A673 (cell line): Measurements from ENCODE around the gene PRKAG2. TPM values are rescaled to one million over a fixed set of nuclear protein-coding genes. Genes with fewer than 3 reads are reported as not detected.

Experiments
- BruUV-seq: library from RNA; stranded (reverse); fragments of 400-500 nt; replicated peaks from 2 replicates; lab custom pipeline; 2021; lab: Mats Ljungman, UMichigan
- CTCF ChIA-PET: fragments of 300-600 bp; sonication (Branson Sonifier 250); formaldehyde crosslinking; loops from one replicate; lab custom pipeline; 2022; ENCODE audit warnings: antibody characterized with exemption; lab: Charles Lee
- POLR2A ChIA-PET: fragments of 300-600 bp; sonication (Branson Sonifier 250); formaldehyde crosslinking; loops from one replicate; lab custom pipeline; 2022; ENCODE audit warnings: antibody characterized with exemption; ENCODE audit not compliant: low non-redundant PET; lab: Charles Lee
- DNase-seq: peaks from one replicate; pipeline ENCODE4 v3.0.0-alpha.2; 2015; ENCODE audit warnings: low spot score
- H3K27ac ChIP-seq: fragments of 200-600 bp; sonication (generic); 2 replicates; pipeline ENCODE4 v1.5.1; 2016; ENCODE audit warnings: mixed run types, low read depth, mild to moderate bottlenecking, mixed read lengths, antibody characterized with exemption, low read length; ENCODE audit not compliant: poor library complexity, severe bottlenecking
- H3K27me3 ChIP-seq: fragments of 200-600 bp; sonication (generic); replicated peaks from 2 replicates; pipeline ENCODE4 v1.6.1; 2017; ENCODE audit warnings: mixed run types, low read depth, mild to moderate bottlenecking, mixed read lengths, antibody characterized with exemption, low read length; ENCODE audit not compliant: insufficient read depth, poor library complexity
- H3K36me3 ChIP-seq: fragments of 200-600 bp; sonication (generic); 2 replicates; pipeline ENCODE4 v1.6.1; 2016; ENCODE audit warnings: mixed run types, mild to moderate bottlenecking, mixed read lengths, antibody characterized with exemption, low read length; ENCODE audit not compliant: insufficient read depth, poor library complexity, severe bottlenecking
- H3K4me1 ChIP-seq: fragments of 200-600 bp; sonication (generic); 2 replicates; pipeline ENCODE4 v1.6.1; 2017; ENCODE audit warnings: mixed run types, mild to moderate bottlenecking, mixed read lengths, antibody characterized with exemption, low read length; ENCODE audit not compliant: insufficient read depth, poor library complexity, severe bottlenecking
- H3K4me3 ChIP-seq: fragments of 200-600 bp; sonication (generic); 2 replicates; pipeline ENCODE4 v1.5.1; 2016; ENCODE audit warnings: low read depth, mixed run types, mild to moderate bottlenecking, mixed read lengths, low read length; ENCODE audit not compliant: poor library complexity, severe bottlenecking
- H3K9me3 ChIP-seq: fragments of 200-600 bp; sonication (generic); 2 replicates; pipeline ENCODE4 v1.6.1; 2016; ENCODE audit warnings: mixed run types, low read depth, mild to moderate bottlenecking, mixed read lengths, antibody characterized with exemption, low read length; ENCODE audit not compliant: poor library complexity, severe bottlenecking
- CTCF ChIP-seq: fragments of 300-800, 200-600 bp; sonication (generic); conservative IDR thresholded peaks from 2 replicates; pipeline ENCODE4 v1.5.1; 2017; ENCODE audit warnings: low read depth, mild to moderate bottlenecking, antibody characterized with exemption, low read length, moderate library complexity, mixed read lengths
- EZH2 ChIP-seq: fragments of 200-600 bp; sonication (generic); IDR thresholded peaks from 2 replicates; pipeline ENCODE4 v1.6.1; 2017; ENCODE audit warnings: borderline replicate concordance, low read depth, mild to moderate bottlenecking, mixed read lengths, antibody characterized with exemption, low read length; ENCODE audit not compliant: poor library complexity, severe bottlenecking
- intact Hi-C: fragments of 100-400 bp; cut with micrococcal nuclease; formaldehyde crosslinking; loops from one replicate; pipeline ENCODE4 v1.10.0; 2022; ENCODE audit not compliant: unreplicated experiment
- total RNA-seq: library from RNA; stranded (reverse); gene quantifications from 2 replicates; pipeline ENCODE4 v1.2.3, GENCODE V29; 2021

The PRKAG2 gene
- total RNA-seq, 1 experiment from 2014 or later = 11.6 TPM

GRCh38 chr7:151634643-151635042 is 242.3 kb downstream of the PRKAG2 start:
- Histone ChIP-seq H3K27me3 (no peaks in the 10 kb centered on the region), H3K4me3 (no peak overlapping the region), H3K36me3 (no peaks in the 10 kb centered on the region), H3K4me1 (peaks cover 6% of the 10 kb centered on the region), H3K9me3 (no peaks in the 10 kb centered on the region), H3K27ac (no peak overlapping the region)
- POLR2A ChIA-PET = no interaction called here
- CTCF ChIA-PET = no interaction called here
- TF ChIP-seq CTCF (no peak), EZH2 (no peak)
- intact Hi-C loops = loop anchor here (5.0 kb wide), 1 partner anchor 123 kb away; no protein-coding TSS in a partner anchor
- no peak for DNase-seq
- no TSS peak for BruUV-seq

- H3K27ac ChIP-seq = no peak overlapping the region
- H3K36me3 ChIP-seq = no peaks in the 10 kb centered on the region
- BruUV-seq = no TSS peak
- CTCF ChIA-PET = no interaction called here
- H3K27me3 ChIP-seq = no peaks in the 10 kb centered on the region
- peaks cover 6% of the 10 kb centered on the region for H3K4me1 ChIP-seq
- intact Hi-C loops = loop anchor here (5.0 kb wide), 1 partner anchor 124 kb away; no protein-coding TSS in a partner anchor
- no peak overlapping the region for H3K4me3 ChIP-seq
- no peak for DNase-seq
- H3K9me3 ChIP-seq = no peaks in the 10 kb centered on the region
- POLR2A ChIA-PET = no interaction called here
- TF ChIP-seq EZH2 = no peak
- no peak for TF ChIP-seq CTCF
Measured at GRCh38 chr7:151633516-151633812, 243.5 kb downstream of the PRKAG2 start.

DNA sequence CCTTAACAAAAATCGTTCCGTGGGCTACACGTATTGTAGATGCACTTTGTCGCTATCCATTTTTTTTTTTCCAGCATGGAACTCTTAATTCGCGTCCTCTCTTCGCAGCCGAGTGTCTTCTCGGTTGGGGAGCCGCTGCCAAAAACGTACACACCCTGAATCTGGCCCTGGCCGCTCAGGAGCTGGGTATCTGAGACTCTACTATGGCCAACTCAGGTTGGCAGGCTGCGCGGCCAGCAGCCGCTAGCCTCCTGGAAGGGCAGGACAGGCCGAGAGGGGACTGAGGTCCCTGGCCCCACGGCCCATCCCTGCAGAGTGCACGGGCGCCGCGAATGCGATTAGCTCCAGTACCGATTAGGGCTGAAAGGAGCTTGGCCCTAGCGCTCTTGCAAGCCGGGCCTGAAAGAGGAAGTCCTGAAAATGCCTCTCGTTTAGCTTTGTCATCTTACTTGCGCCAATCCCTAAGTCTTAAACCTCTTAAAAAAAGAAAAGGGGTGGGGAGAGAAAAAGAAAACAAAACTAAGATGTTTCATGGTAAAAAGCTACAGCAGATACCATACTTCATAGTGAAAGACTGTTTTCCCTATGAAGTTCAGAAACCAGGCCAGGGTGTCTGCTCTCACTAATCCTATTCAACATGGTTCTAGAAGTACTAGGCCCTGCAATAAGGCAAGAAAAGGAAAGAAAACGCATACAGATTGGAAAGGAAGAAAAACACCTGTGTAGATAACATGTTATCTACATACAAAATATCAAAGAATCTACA is 244.0 kb downstream of the PRKAG2 start:
- H3K36me3 ChIP-seq = no peaks in the 10 kb centered on the region
- intact Hi-C loops = loop anchor here (5.0 kb wide), 1 partner anchor 124 kb away; no protein-coding TSS in a partner anchor
- H3K27ac ChIP-seq = no peak overlapping the region
- peaks cover 6% of the 10 kb centered on the region for H3K4me1 ChIP-seq
- H3K9me3 ChIP-seq = no peaks in the 10 kb centered on the region
- peak overlapping the region; percentile 64 for H3K4me3 ChIP-seq
- DNase-seq = no peak
- CTCF ChIA-PET = interaction anchor here (1.0 kb wide), 1 partner anchor 12 kb away, joined by 11 read pairs; no protein-coding TSS in a partner anchor
- BruUV-seq = no TSS peak
- POLR2A ChIA-PET = no interaction called here
- H3K27me3 ChIP-seq = no peaks in the 10 kb centered on the region
- TF ChIP-seq EZH2 (no peak), CTCF (no peak)
